Measurements from ENCODE around the gene INSYN2B. TPM values are rescaled to one million over a fixed set of nuclear protein-coding genes. Genes with fewer than 3 reads are reported as not detected.

Gene INSYN2B
- polyA plus RNA-seq, 4 donors: 1.5 to 2.7 (median 2.3) TPM

DNA sequence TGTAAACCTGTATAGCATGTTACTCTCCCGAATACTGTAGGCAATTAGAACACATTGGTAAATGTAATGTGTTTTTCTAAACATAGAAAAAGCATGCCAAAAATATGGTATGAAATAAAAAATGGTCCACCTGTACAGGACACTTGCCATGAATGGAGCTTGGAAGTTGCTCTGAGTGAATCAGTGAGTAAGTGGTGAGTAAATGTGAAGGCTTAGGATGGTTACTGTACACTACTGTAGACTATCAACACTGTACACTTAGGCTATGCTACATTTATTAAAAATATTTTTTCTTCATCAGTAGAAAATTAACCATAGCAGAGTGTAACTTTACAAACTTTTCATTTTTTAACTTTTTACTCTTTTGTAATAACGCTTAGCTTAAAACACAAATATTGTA, 41.9 kb downstream of the INSYN2B start:
- DNase-seq (ENCODE audit: low read depth in 4 of 4, low spot score in 2 of 4): no peak

DNA sequence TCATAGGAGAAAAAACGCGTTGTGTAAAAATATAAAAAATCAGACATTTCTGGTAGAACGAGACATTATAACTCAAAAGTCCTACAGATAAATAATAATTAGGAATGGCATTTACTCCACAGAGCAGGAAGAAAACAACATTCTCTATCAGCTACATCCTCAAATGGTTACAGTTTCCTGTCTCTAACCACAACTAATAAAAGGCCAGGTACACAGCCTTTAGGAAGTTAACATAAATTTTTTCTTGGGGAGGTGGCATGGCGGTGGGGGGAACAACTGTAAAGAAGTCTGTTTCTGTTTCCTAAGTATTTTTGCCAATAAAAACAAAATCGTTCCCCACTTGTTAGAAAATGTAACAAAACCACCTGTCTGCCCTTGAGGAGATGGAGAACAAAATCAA, 44.5 kb downstream of the INSYN2B start:
- no peak for DNase-seq (ENCODE audit: low read depth in 4 of 4, low spot score in 2 of 4)

DNA sequence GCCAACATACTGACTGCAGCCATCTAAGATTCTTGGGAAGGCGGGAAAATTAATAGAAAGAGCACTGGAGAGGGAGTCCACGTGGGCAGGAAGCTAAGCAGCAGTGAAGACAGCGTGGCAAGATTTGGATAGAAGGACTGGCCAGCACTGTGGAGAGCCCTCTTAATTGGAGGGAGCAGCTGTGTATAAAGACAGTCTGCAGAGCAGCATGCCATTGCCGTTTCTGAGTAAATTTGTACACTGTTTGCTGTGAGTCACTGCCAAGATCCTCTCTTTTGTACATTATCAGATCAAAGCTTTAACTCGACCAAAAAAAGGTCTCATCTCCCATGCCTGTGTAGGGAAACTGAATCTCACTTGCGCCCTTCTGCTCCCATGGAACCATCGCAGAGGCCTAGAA, 45.3 kb downstream of the INSYN2B start:
- no peak for DNase-seq (ENCODE audit: low read depth in 4 of 4, low spot score in 2 of 4)

DNA sequence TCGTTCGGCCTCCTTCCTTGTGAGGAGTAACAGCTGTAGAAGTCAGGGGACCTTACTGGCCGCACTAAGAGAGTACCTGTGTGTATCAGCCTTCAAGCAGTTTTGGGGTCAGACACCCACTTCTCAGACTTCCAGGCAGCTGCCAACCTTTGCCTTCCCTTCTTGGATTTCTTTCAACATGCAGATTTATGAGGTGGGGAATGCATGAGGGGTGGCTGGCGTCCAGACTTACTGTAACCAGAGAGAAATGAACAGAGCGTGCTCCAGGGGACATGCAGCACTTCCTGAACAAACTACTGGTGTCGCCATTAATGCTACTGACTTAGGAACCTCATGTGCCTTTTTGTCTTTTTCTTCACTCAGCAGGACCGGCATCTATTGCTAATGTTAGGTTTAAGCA, 46.7 kb downstream of the INSYN2B start:
- no peak for DNase-seq (ENCODE audit: low read depth in 4 of 4, low spot score in 2 of 4)

DNA sequence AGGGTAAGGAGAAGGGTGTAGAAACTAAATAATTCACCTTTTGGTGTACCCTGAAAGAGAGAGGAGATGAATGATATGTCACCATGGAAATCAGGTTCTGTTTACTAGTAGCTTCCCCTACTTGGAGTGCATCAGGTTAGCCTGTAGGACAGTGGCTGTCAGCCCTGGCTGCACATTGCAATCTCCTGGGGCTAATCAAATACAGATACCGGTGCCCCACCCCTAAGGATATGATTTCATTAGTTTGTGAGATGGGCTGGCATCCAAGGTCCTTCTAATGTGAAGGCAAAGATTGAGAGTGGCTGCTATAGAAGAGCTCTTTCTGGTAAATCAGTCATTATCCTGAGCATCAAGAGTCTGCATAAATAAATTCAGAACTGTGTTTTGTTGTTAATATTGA, 47.2 kb downstream of the INSYN2B start:
- DNase-seq (ENCODE audit: low read depth in 4 of 4, low spot score in 2 of 4): no peak

- DNase-seq (ENCODE audit: low read depth in 4 of 4, low spot score in 2 of 4): no peak
These were observed 56.3 kb downstream of the INSYN2B start for GRCh38 chr5:169923988-169924387.

- DNase-seq (ENCODE audit: low read depth in 4 of 4, low spot score in 2 of 4): no peak
These were observed 57.8 kb downstream of the INSYN2B start for GRCh38 chr5:169922474-169922873.

- DNase-seq (ENCODE audit: low read depth in 4 of 4, low spot score in 2 of 4): no peak
These were observed 58.3 kb downstream of the INSYN2B start for GRCh38 chr5:169921949-169922348.

GRCh38 chr5:169921384-169921783, 58.9 kb downstream of the INSYN2B start:
- DNase-seq (ENCODE audit: low read depth in 4 of 4, low spot score in 2 of 4): no peak

GRCh38 chr5:169920474-169920873, 59.8 kb downstream of the INSYN2B start:
- DNase-seq (ENCODE audit: low read depth in 4 of 4, low spot score in 2 of 4): no peak

DNA sequence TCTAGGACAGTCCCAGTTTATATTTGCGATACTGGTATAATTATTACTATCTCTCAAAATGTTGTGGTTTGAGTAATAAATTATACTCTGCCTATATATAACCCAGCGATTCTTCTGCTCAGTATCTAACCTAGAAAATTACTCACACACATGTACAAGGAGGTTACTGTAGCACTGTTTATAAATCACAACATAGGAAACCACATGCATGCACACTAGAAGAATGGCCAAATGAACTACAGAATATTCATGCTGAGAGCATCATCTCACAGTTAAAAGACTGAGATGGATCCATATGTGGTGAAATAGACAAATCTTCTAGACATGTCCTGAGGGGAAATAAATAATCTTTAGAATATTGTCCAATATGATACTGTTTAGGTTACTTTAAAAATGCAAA, 62.1 kb downstream of the INSYN2B start:
- no peak for DNase-seq (ENCODE audit: low read depth in 4 of 4, low spot score in 2 of 4)

DNA sequence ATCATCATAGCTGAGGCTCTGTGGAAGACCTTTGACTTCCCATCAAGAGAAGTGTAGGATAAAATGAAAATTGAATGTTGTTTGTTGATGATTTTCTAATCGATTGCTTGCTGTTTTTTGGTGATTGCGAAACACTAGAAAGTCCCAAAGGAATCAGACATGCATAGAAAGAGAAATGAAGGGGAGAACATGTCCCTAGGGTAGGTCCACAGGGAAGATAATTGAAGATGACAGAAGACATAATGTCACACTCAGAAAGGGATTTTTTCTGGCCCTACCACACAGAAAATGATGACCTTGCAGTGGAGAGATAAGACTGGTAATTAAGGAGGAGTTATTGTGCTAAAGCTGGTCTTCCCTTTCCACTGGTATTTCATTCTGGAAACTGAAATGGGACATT, 62.8 kb downstream of the INSYN2B start:
- DNase-seq (ENCODE audit: low read depth in 4 of 4, low spot score in 2 of 4): no peak

- DNase-seq (ENCODE audit: low read depth in 4 of 4, low spot score in 2 of 4): peak in 2 of 4 donors; percentile 10 to 44
These were observed 65.5 kb downstream of the INSYN2B start for GRCh38 chr5:169914766-169915165.

GRCh38 chr5:169913479-169913878, 66.8 kb downstream of the INSYN2B start:
- DNase-seq (ENCODE audit: low read depth in 4 of 4, low spot score in 2 of 4): no peak

DNA sequence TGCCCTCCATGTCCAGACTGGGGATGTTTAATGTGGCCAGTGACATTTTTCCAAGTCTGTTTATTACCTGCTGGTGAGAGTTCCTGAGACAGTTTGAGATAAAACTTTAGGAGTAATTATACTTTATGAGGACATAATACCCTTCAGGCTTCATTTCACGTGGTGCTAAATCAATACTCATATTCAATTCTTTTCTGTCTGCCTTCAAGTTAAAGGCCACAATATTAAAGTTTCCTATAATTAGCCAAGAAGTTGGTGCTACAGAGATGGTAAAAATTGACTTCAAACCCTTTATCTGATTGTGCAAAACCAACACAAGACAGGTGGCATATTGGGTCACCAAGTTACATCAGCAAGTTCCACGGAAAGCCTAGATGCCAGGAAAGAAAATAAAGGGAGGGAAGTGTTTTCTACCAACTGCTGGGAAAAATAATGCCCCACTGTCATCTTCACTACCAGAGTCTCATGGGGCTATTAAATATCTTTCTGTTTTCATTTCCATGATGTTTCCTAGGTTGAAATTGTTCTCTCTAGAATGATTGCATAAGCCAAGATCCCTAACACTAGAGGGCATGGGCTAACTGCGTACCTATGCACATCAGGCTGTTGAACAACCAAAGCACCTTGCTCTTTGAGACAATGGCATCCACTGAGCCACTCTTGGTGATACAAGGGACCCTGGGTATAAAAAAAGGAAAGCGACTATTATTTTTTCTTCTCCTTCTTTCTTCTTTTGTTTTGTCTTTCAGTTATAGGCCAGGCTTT, 68.7 kb downstream of the INSYN2B start:
- DNase-seq (ENCODE audit: low read depth in 4 of 4, low spot score in 2 of 4): no peak

DNA sequence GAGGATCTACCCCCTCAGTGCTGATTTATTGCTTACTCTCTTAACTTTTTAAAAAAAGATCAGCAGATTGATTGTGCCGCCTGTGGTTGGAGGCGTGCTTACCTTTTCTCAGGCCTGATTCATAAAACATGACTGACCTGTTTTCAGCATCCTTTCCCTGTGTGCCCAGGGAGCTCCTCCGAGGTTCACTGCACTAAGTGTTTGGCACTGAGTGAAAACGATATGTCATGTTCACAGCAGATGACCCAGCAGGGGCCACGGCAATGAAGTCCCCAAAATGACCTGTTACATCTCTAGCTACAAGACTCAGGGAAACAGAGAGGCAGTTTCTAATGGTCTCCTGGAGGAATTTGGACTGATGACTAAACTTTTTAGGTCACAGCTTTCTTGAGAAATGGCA, 69.9 kb downstream of the INSYN2B start:
- no peak for DNase-seq (ENCODE audit: low read depth in 4 of 4, low spot score in 2 of 4)

DNA sequence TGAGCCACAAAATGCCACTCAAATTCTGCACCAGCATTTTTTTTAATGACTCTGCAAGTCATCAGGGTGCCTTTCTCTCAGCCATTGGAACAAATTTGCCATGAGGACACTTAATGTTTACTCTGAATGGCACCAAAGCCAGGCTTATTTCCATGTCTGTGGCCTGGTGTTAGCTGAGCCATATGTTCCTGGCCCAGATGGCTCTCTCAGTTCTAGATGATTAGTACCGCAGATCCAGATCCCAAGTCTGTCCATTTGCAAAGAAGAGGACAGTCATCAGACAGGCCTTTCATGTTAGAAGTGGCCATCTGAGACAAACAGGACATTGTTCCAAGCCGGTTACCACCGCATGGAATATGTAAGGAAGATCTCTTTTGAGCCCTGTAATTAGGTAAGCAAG, 70.3 kb downstream of the INSYN2B start:
- DNase-seq (ENCODE audit: low read depth in 4 of 4, low spot score in 2 of 4): no peak

- no peak for DNase-seq (ENCODE audit: low read depth in 4 of 4, low spot score in 2 of 4)
These were observed 71.4 kb downstream of the INSYN2B start for GRCh38 chr5:169908864-169909263.

GRCh38 chr5:169906745-169907649, 73.3 kb downstream of the INSYN2B start:
- DNase-seq (ENCODE audit: low read depth in 4 of 4, low spot score in 2 of 4): no peak

- DNase-seq (ENCODE audit: low read depth in 4 of 4, low spot score in 2 of 4): no peak
These were observed 75.3 kb downstream of the INSYN2B start for GRCh38 chr5:169905017-169905416.

DNA sequence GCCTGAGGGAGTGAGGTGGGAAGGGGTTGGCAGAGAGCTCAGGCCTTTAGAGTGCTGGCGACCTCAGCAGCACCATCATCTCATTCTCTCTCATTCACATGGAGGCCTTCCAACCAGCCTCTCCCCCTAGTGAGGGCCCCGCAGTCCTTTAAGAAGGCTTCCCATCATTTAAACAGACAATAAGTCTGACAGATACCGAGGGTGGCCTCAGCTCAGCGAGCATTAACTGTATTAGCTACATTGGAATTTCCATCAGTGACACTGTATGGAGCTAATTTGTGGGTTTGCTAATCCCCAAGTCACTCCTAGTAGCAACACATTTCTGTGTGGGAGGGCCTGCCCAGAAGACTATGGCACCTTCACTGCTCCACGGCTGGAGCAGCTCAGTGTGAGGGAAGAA, 75.8 kb downstream of the INSYN2B start:
- DNase-seq (ENCODE audit: low read depth in 4 of 4, low spot score in 2 of 4): no peak

DNA sequence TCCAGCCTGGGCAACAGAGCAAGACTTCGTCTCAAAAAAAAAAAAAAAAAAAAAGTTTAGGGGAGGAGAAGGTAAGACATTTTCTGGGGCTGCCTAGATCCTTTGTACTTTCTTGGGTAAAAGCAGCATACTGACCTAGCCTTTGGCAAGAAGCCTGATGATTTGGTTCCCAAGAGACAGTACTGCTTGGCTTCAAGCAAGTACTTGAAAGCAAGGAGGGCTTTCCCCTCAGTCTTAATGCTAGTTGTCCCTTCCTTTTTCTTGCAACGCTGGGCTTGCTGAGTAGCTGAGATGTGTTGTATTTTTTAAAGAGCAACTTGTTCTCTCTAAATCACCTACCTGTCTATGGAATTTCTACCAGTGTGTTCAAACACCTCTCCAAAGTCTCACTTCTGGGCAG, 76.2 kb downstream of the INSYN2B start:
- DNase-seq (ENCODE audit: low read depth in 4 of 4, low spot score in 2 of 4): no peak

Data from left renal cortex interstitium (tissue), 4 donors.